Upper lobe of left lung (tissue), 4 donors: ENCODE data around the gene VAV3.

ENCODE experiments used
- EP300 ChIP-seq, 4 donors: sonication (generic); formaldehyde crosslinking; IDR thresholded peaks; one replicate each; pipeline ENCODE4 v1.5.1; 2017; ENCODE audit warnings: antibody characterized with exemption in 4 of 4, control low read depth in 2 of 4
- POLR2A ChIP-seq, 4 donors: fragments of 450-650 bp; IDR thresholded peaks; one replicate each; pipeline ENCODE4 v1.5.1; 2016 to 2017; ENCODE audit warnings: antibody characterized with exemption in 4 of 4, mild to moderate bottlenecking in 2 of 4
- POLR2AphosphoS5 ChIP-seq, 2 donors: sonication (generic); formaldehyde crosslinking; IDR thresholded peaks; one replicate each; pipeline ENCODE4 v1.5.1; 2017; ENCODE audit warnings: antibody characterized with exemption in 2 of 2
- TF ChIP-seq, protein P1 (sequence below), 6 experiments: fragments of 450-650 bp in 4 of 6; fragments of 200-600 bp in 2 of 6; sonication (generic) in 2 of 6; IDR thresholded peaks; one replicate each; pipeline ENCODE4 v1.5.1; 2016 to 2019; ENCODE audit warnings: antibody characterized with exemption in 6 of 6

DNA sequence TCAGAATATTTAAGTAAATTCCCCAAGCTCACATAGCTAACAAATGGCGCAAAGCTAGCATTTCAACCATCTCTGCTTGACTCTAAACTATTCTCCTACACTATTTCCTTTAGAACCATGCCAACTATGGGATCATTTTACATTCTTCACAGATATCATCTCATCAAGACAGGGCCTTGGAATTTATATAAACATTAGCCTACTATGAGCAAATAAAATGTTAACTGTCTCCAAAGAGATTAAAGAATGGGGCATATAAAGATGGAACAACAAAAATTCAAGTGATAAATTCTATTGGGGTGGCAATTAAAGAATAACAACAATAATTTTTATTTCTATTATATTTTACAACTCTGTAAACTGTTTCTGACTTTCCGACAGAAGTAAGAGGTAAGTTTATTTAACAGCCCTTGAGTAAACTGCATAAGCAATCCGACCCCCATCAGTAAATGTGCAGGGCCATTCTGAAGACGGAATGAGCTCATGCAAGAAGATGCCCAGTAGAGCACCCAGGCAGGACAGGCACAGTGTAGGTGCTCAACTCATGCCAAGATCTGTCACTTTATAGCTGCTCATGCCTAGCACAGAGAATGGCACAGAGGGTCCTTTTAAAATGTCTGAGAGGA, 261.9 kb downstream of the VAV3 start:
- TF ChIP-seq, protein P1, sequence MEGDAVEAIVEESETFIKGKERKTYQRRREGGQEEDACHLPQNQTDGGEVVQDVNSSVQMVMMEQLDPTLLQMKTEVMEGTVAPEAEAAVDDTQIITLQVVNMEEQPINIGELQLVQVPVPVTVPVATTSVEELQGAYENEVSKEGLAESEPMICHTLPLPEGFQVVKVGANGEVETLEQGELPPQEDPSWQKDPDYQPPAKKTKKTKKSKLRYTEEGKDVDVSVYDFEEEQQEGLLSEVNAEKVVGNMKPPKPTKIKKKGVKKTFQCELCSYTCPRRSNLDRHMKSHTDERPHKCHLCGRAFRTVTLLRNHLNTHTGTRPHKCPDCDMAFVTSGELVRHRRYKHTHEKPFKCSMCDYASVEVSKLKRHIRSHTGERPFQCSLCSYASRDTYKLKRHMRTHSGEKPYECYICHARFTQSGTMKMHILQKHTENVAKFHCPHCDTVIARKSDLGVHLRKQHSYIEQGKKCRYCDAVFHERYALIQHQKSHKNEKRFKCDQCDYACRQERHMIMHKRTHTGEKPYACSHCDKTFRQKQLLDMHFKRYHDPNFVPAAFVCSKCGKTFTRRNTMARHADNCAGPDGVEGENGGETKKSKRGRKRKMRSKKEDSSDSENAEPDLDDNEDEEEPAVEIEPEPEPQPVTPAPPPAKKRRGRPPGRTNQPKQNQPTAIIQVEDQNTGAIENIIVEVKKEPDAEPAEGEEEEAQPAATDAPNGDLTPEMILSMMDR (IDR thresholded peaks at IDR 0.05) = no peak
- no peak for TF ChIP-seq POLR2AphosphoS5 (IDR thresholded peaks at IDR 0.05)
- no peak for TF ChIP-seq POLR2A (IDR thresholded peaks at IDR 0.05)
- no peak for TF ChIP-seq EP300 (IDR thresholded peaks at IDR 0.05)
